SK-N-SH (cell line): ENCODE measurements around the gene MRPL17. TPM values are rescaled to one million over a fixed set of nuclear protein-coding genes. Genes with fewer than 3 reads are reported as not detected.
"Not testable (repeated sequence)": the region's sequence is repeated elsewhere in the genome, so short reads cannot be mapped to it uniquely, and the experiment has no call there.

Experiments used
- CTCF ChIA-PET: fragments of 300-600, 350-600 bp; formaldehyde crosslinking; extraction: SDS; loops from one replicate; lab custom pipeline; 2021; lab: Yijun Ruan, JAX
- POLR2A ChIA-PET: fragments of 350-600 bp; sonication (Branson Sonifier 250); formaldehyde crosslinking; extraction: SDS; loops from one replicate; lab custom pipeline; 2020; ENCODE audit warnings: antibody characterized with exemption, inconsistent platforms; lab: Yijun Ruan, JAX
- DNase-seq: peaks from one replicate; pipeline ENCODE4 v3.0.0; 2012
- H2AFZ ChIP-seq: fragments of 200-600 bp; sonication (generic); 2 replicates; pipeline ENCODE4 v1.8.1; 2016; ENCODE audit warnings: antibody characterized with exemption, mild to moderate bottlenecking, low read depth
- H3F3A ChIP-seq: fragments of 200-600 bp; sonication (generic); replicated peaks from 2 replicates; pipeline ENCODE3; 2016; ENCODE audit warnings: antibody characterized with exemption, mild to moderate bottlenecking; ENCODE audit not compliant: insufficient read depth
- H3K27ac ChIP-seq, 2 experiments: fragments of 200-500 bp in 1 of 2; fragments of 200-600 bp in 1 of 2; sonication (Bioruptor generic) in 1 of 2; sonication (generic), shearing (Covaris generic) in 1 of 2; 2 replicates each; pipeline versions ENCODE4 v1.5.1 to v1.6.1; 2014 to 2016; ENCODE audit warnings: low read depth in 2 of 2, inconsistent platforms in 1 of 2, low read length in 1 of 2, mild to moderate bottlenecking in 1 of 2, mixed read lengths in 1 of 2
- H3K27me3 ChIP-seq: fragments of 200-600 bp; sonication (generic), shearing (Covaris generic); 2 replicates; pipeline ENCODE4 v1.6.1; 2016; ENCODE audit warnings: mixed run types; ENCODE audit not compliant: insufficient read depth
- H3K36me3 ChIP-seq, 2 experiments: fragments of 200-500 bp in 1 of 2; fragments of 200-600 bp in 1 of 2; sonication (Bioruptor generic) in 1 of 2; sonication (generic) in 1 of 2; replicated peaks in 1 of 2; 2 replicates each; pipeline versions ENCODE3 to v1.5.1; 2014 to 2016; ENCODE audit warnings: low read length in 1 of 2, mild to moderate bottlenecking in 1 of 2; ENCODE audit not compliant: insufficient read depth in 2 of 2, control insufficient read depth in 1 of 2
- H3K4me1 ChIP-seq, 2 experiments: fragments of 200-500 bp in 1 of 2; fragments of 200-600 bp in 1 of 2; sonication (Bioruptor generic) in 1 of 2; sonication (generic), shearing (Covaris generic) in 1 of 2; 2 replicates each; pipeline versions ENCODE4 v1.5.1 to v1.6.1; 2014 to 2016; ENCODE audit warnings: low read depth in 1 of 2, low read length in 1 of 2, mixed run types in 1 of 2; ENCODE audit not compliant: insufficient read depth in 2 of 2, control insufficient read depth in 1 of 2
- H3K4me2 ChIP-seq: fragments of 200-600 bp; sonication (generic), shearing (Covaris generic); 2 replicates; pipeline ENCODE4 v1.6.1; 2017; ENCODE audit warnings: mixed run types
- H3K4me3 ChIP-seq, 2 experiments: fragments of 200-500 bp in 1 of 2; fragments of 200-600 bp in 1 of 2; sonication (Bioruptor generic) in 1 of 2; sonication (generic), shearing (Covaris generic) in 1 of 2; 2 replicates each; pipeline versions ENCODE4 v1.5.1 to v1.8.1; 2014 to 2016; ENCODE audit warnings: low read depth in 2 of 2, inconsistent platforms in 1 of 2, low read length in 1 of 2, mild to moderate bottlenecking in 1 of 2, mixed read lengths in 1 of 2, moderate library complexity in 1 of 2
- H3K79me2 ChIP-seq: fragments of 200-600 bp; sonication (generic); 2 replicates; pipeline ENCODE4 v1.8.1; 2017; ENCODE audit warnings: mild to moderate bottlenecking; ENCODE audit not compliant: insufficient read depth
- H3K9ac ChIP-seq: fragments of 200-600 bp; sonication (generic); 2 replicates; pipeline ENCODE4 v1.6.1; 2017; ENCODE audit warnings: mixed run types
- H3K9me2 ChIP-seq: fragments of 200-600 bp; sonication (generic); 2 replicates; pipeline ENCODE4 v1.6.1; 2017; ENCODE audit warnings: mixed run types
- H3K9me3 ChIP-seq: fragments of 200-600 bp; sonication (generic); 2 replicates; pipeline ENCODE4 v1.6.1; 2017; ENCODE audit warnings: mixed run types, mild to moderate bottlenecking, moderate library complexity
- H4K20me1 ChIP-seq: fragments of 200-600 bp; sonication (generic); 2 replicates; pipeline ENCODE4 v1.6.1; 2017; ENCODE audit warnings: mild to moderate bottlenecking, mixed run types; ENCODE audit not compliant: insufficient read depth
- FOSL2 ChIP-seq: IDR thresholded peaks from 2 replicates; pipeline ENCODE4 v1.4.0; 2012; ENCODE audit warnings: low read depth, mild to moderate bottlenecking, moderate library complexity, borderline replicate concordance
- NFIC ChIP-seq: IDR thresholded peaks from 2 replicates; pipeline ENCODE4 v1.4.0; 2012; ENCODE audit warnings: borderline replicate concordance
- SMC3 ChIP-seq: IDR thresholded peaks from 2 replicates; pipeline ENCODE4 v1.6.1; 2012; ENCODE audit warnings: low read depth, low read length, improper control_type of control experiment
- YY1 ChIP-seq: IDR thresholded peaks from 2 replicates; pipeline ENCODE4 v1.4.0; 2012; ENCODE audit warnings: low read depth, mild to moderate bottlenecking
- WGBS: methylation state at CpG from one replicate; pipeline ENCODE4 v1.1.6; 2017; ENCODE audit warnings: low lambda C conversion rate; 5-methylcytosine and 5-hydroxymethylcytosine counted together
- polyA plus RNA-seq, 3 experiments: library from polyadenylated mRNA; depleted of rRNA; stranded (reverse); fragments of >200 nt; gene quantifications; 2 replicates each; pipeline ENCODE4 v1.2.3, GENCODE V29; 2012
- TF ChIP-seq, protein P1 (sequence below): fragments of 200-600 bp; sonication (generic); IDR thresholded peaks from 2 replicates; pipeline ENCODE4 v1.6.1; 2017; ENCODE audit warnings: antibody characterized with exemption, mild to moderate bottlenecking, moderate library complexity
- TF ChIP-seq, protein P2 (sequence below): fragments of 150-350 bp; IDR thresholded peaks from 2 replicates; pipeline ENCODE4 v1.6.1; 2016; ENCODE audit warnings: mild to moderate bottlenecking, low read depth, low read length
- TF ChIP-seq, protein P3 (sequence below): IDR thresholded peaks from 2 replicates; pipeline ENCODE4; 2012
- TF ChIP-seq, protein P4 (sequence below): IDR thresholded peaks from 2 replicates; pipeline ENCODE4 v1.4.0; 2012; ENCODE audit warnings: low read depth, borderline replicate concordance

Gene MRPL17
- polyA plus RNA-seq, 1 of the 3 experiments (the other 2 are of a cell fraction) = 88.6 TPM

DNA sequence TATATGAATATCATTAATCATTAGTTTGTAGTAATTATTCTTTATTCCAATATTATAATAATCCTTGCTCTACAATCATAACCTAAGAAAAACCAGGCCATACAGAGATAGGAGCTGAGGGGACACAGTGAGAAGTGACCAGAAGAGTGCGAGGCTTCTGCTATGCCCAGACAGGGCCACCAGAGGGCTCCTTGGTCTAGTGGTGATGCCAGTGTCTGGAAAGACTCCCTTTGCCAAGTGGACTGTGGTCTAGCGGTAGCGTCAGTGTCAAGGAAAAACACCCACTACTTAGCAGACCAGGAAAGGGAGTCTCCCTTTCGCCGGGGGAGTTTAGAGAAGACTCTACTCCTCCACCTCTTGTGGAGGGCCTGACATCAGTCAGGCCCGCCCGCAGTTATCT, 28.4 kb upstream of the MRPL17 start:
- H3K27ac ChIP-seq, H3K9me3 ChIP-seq, H2AFZ ChIP-seq, H3K4me3 ChIP-seq, H3F3A ChIP-seq, DNase-seq, H3K9me2 ChIP-seq, H4K20me1 ChIP-seq, H3K4me1 ChIP-seq, POLR2A ChIA-PET, H3K79me2 ChIP-seq, H3K9ac ChIP-seq, H3K36me3 ChIP-seq, H3K4me2 ChIP-seq: not testable (repeated sequence)
- H3K27me3 ChIP-seq = peaks cover 17% of the 10 kb centered on the region; the same call in 1 of the 2 replicates
- 73% methylated on average over 3 of the region's 7 CpGs for WGBS
- TF ChIP-seq, protein P1, sequence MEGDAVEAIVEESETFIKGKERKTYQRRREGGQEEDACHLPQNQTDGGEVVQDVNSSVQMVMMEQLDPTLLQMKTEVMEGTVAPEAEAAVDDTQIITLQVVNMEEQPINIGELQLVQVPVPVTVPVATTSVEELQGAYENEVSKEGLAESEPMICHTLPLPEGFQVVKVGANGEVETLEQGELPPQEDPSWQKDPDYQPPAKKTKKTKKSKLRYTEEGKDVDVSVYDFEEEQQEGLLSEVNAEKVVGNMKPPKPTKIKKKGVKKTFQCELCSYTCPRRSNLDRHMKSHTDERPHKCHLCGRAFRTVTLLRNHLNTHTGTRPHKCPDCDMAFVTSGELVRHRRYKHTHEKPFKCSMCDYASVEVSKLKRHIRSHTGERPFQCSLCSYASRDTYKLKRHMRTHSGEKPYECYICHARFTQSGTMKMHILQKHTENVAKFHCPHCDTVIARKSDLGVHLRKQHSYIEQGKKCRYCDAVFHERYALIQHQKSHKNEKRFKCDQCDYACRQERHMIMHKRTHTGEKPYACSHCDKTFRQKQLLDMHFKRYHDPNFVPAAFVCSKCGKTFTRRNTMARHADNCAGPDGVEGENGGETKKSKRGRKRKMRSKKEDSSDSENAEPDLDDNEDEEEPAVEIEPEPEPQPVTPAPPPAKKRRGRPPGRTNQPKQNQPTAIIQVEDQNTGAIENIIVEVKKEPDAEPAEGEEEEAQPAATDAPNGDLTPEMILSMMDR = peak; percentile 46; the same call in 1 of the 2 replicates
- CTCF ChIA-PET = interaction anchor here (1.5 kb wide), 1 partner anchor 46 kb away, joined by 3 read pairs; no protein-coding TSS in a partner anchor

DNA sequence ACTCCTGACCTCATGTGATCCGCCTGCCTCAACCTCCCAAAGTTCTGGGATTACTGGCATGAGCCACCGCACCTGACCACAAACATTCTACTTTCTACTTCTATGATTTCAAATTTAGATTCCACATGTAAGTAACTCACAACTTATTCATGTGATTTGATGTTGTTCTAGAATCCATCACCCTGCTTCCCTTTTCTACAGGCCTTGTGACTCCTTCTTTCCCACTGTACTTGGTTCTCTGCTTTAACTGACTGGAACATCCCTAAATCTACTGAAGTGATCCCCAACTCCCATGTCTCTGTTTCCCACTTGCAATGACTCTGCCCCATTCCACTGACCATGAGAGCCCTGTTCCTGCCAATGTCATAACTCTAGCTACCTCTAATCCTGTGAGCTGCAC, 25.7 kb upstream of the MRPL17 start:
- no peak overlapping the region for H3K27ac ChIP-seq
- H3K9me2 ChIP-seq = no peaks in the 10 kb centered on the region
- no peaks in the 10 kb centered on the region for H3K4me1 ChIP-seq
- H3K4me3 ChIP-seq = no peak overlapping the region
- TF ChIP-seq NFIC = no peak
- TF ChIP-seq, protein P2, sequence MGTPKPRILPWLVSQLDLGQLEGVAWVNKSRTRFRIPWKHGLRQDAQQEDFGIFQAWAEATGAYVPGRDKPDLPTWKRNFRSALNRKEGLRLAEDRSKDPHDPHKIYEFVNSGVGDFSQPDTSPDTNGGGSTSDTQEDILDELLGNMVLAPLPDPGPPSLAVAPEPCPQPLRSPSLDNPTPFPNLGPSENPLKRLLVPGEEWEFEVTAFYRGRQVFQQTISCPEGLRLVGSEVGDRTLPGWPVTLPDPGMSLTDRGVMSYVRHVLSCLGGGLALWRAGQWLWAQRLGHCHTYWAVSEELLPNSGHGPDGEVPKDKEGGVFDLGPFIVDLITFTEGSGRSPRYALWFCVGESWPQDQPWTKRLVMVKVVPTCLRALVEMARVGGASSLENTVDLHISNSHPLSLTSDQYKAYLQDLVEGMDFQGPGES = no peak
- TF ChIP-seq FOSL2 = no peak
- no peak for TF ChIP-seq SMC3
- TF ChIP-seq YY1 = no peak
- TF ChIP-seq, protein P3, sequence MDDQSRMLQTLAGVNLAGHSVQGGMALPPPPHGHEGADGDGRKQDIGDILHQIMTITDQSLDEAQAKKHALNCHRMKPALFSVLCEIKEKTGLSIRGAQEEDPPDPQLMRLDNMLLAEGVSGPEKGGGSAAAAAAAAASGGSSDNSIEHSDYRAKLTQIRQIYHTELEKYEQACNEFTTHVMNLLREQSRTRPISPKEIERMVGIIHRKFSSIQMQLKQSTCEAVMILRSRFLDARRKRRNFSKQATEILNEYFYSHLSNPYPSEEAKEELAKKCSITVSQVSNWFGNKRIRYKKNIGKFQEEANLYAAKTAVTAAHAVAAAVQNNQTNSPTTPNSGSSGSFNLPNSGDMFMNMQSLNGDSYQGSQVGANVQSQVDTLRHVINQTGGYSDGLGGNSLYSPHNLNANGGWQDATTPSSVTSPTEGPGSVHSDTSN = no peak
- TF ChIP-seq, protein P4, sequence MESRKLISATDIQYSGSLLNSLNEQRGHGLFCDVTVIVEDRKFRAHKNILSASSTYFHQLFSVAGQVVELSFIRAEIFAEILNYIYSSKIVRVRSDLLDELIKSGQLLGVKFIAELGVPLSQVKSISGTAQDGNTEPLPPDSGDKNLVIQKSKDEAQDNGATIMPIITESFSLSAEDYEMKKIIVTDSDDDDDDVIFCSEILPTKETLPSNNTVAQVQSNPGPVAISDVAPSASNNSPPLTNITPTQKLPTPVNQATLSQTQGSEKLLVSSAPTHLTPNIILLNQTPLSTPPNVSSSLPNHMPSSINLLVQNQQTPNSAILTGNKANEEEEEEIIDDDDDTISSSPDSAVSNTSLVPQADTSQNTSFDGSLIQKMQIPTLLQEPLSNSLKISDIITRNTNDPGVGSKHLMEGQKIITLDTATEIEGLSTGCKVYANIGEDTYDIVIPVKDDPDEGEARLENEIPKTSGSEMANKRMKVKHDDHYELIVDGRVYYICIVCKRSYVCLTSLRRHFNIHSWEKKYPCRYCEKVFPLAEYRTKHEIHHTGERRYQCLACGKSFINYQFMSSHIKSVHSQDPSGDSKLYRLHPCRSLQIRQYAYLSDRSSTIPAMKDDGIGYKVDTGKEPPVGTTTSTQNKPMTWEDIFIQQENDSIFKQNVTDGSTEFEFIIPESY = no peak
- H2AFZ ChIP-seq = no peak overlapping the region
- H3K9ac ChIP-seq = no peak overlapping the region
- DNase-seq = no peak
- H3F3A ChIP-seq = no peaks in the 10 kb centered on the region
- no peaks in the 10 kb centered on the region for H3K9me3 ChIP-seq
- WGBS = 77% methylated on average over 2 of the region's 2 CpGs
- CTCF ChIA-PET = interaction anchor here (1.5 kb wide), 1 partner anchor 330 kb away, joined by 5 read pairs; no protein-coding TSS in a partner anchor
- H3K36me3 ChIP-seq = no peaks in the 10 kb centered on the region
- H4K20me1 ChIP-seq = no peaks in the 10 kb centered on the region
- H3K79me2 ChIP-seq = no peaks in the 10 kb centered on the region
- H3K27me3 ChIP-seq = no peaks in the 10 kb centered on the region; the same call in 1 of the 2 replicates
- POLR2A ChIA-PET = no interaction called here
- H3K4me2 ChIP-seq = no peak overlapping the region
